ENCODE measurements around the gene CAPZB.

DNA sequence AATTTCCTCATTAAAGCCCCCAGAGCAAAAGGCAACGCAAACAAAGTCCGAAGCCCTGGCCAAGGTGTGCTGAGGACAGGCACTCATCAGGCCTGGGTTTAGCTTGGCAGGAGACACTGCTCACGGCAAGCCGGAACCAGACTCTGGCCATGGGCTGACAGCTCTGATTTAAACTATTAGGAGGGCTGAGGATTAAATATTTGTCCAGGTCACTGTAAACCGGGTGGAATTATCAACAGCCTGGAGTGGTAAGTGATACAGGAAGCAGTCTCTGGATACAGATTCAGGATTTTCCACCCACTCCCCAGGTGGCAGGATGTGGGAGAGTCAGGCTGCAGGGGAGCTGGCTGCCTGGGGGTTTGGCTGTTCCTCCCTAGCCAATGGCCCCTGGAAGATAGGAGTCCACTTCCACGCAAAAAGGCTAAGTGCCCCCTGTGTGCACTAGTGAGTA is 130.8 kb downstream of the CAPZB start:
- TF ChIP-seq, protein P1, sequence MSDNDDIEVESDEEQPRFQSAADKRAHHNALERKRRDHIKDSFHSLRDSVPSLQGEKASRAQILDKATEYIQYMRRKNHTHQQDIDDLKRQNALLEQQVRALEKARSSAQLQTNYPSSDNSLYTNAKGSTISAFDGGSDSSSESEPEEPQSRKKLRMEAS (IDR thresholded peaks at IDR 0.05; ENCODE audit: low read depth, low read length), result no peak
- TF ChIP-seq, protein P2, sequence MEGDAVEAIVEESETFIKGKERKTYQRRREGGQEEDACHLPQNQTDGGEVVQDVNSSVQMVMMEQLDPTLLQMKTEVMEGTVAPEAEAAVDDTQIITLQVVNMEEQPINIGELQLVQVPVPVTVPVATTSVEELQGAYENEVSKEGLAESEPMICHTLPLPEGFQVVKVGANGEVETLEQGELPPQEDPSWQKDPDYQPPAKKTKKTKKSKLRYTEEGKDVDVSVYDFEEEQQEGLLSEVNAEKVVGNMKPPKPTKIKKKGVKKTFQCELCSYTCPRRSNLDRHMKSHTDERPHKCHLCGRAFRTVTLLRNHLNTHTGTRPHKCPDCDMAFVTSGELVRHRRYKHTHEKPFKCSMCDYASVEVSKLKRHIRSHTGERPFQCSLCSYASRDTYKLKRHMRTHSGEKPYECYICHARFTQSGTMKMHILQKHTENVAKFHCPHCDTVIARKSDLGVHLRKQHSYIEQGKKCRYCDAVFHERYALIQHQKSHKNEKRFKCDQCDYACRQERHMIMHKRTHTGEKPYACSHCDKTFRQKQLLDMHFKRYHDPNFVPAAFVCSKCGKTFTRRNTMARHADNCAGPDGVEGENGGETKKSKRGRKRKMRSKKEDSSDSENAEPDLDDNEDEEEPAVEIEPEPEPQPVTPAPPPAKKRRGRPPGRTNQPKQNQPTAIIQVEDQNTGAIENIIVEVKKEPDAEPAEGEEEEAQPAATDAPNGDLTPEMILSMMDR (IDR thresholded peaks at IDR 0.05; ENCODE audit: low read depth, low read length), result no peak
- TF ChIP-seq POLR2A (IDR thresholded peaks at IDR 0.05; ENCODE audit: extremely low read depth, insufficient read length), result no peak
- TF ChIP-seq MYC (IDR thresholded peaks at IDR 0.05; ENCODE audit: low read depth, low read length), result no peak

Data from NB4 (cell line).